Measurements from ENCODE around the gene SEC24D.

Gene SEC24D

GRCh38 chr4:118775405-118775804 is 60.5 kb downstream of the SEC24D start:
- FAIRE-seq (no peak), DNase-seq (ENCODE audit: insufficient read length, low spot score) (no peak)

GRCh38 chr4:118774989-118775388 is 60.9 kb downstream of the SEC24D start:
- FAIRE-seq (no peak), DNase-seq (ENCODE audit: insufficient read length, low spot score) (no peak)

DNA sequence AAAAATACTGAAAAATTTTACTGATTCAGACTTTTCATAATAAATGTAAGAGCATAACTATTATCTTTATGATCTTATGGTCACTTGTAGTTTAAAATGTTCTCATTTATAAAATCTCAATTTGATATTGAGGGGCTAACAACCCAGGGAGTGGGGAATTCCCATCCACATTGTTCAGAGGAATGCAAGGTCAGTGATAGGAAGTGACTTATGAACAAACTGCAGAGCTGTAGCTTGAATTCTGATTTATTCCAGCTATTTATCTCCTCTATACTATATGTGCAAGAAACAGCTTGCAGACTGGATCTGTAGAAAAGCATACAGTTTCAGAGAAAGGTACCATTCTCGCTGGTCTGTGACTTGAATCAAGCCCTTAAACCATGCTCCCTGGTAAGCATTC is 61.6 kb downstream of the SEC24D start:
- FAIRE-seq (no peak), DNase-seq (ENCODE audit: insufficient read length, low spot score) (no peak)

GRCh38 chr4:118773429-118773792 is 62.5 kb downstream of the SEC24D start:
- DNase-seq (ENCODE audit: insufficient read length, low spot score), result no peak
- no peak for FAIRE-seq

DNA sequence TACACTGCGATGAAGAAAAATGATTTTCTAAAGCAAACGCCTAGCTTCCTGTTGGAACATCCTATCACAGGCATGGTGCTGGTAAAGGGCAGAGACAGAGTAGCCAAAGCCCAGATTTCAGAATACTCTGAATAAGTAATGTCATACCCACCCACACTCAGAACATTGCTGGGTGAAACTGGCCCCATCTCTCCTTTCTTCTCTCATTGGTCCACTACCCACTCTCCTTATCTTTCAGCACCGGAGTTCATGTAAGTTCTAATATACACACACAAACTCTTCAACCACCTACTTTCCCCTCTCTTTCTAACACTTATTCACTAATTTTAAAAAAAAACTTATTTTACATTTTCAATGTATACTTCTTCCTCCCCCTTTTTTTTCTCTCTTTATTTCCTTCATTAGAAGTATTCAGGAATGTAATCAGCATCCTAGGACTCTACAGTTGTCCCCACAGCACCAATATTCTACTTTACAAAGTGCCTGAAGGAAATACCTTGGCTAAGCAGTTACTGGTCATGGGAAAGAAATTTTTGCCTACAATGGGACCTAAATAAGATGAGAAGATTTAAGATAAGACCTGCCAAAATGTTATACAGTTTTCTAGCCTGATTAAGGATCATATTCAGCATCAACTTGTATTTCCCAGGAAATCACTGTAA is 63.0 kb downstream of the SEC24D start:
- FAIRE-seq (no peak), DNase-seq (ENCODE audit: insufficient read length, low spot score) (no peak)

DNA sequence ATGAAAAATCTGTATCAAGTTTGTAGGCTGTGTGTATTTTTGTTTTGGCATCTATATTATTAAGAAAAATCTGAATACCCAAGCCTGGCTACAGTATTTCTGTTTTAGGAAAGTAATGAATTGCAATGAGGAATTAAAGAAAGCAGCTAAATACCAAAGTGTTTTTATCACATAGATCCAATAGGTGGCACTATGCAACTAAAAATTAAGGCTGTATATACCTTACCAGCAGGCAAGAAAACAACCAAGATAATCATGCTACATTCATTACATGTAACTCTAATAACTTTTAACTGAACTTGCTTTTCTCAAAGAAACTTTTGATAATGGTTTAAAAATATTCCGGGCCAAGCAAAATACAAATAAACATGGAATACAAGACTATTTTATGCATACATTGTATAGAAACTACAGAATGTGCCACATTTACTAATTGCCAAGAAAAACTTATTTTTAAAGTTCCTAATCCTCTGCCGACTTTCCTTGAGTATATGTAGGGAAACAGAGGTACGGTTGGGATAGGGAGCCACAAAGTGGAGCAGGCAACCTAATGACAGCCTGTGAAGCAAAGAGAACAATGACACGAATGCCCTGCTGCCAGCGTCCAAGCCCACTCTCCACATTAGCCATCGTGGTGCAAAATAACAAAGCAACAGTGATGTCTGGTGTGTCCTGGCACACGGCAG is 63.7 kb downstream of the SEC24D start:
- DNase-seq (ENCODE audit: insufficient read length, low spot score) (no peak), FAIRE-seq (peak; percentile 39)

- no peak for DNase-seq (ENCODE audit: insufficient read length, low spot score)
- FAIRE-seq, result no peak
Measured at GRCh38 chr4:118770741-118771187, 65.2 kb downstream of the SEC24D start.

DNA sequence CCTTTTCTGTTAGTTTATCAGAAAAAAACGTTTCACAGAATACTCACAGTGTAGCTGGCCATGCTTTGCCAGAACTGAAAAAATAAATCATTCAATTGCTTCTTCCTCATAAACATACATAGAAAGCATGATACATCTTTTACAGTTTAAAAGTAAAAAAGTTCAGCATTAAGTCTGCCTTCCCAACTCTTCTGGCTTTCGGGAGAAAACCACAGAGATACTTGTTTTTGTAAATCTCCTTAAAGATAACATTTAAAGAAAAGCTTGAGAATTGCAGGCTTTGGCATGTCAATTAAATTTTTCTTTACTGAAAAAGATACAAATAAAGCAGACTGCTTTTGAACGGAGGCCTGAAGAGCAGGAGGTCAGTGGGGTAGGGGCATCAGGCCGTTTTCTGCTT is 66.8 kb downstream of the SEC24D start:
- DNase-seq (ENCODE audit: insufficient read length, low spot score) (no peak), FAIRE-seq (no peak)

- no peak for DNase-seq (ENCODE audit: insufficient read length, low spot score)
Measured at GRCh38 chr4:118767109-118767508, 68.8 kb downstream of the SEC24D start.

DNA sequence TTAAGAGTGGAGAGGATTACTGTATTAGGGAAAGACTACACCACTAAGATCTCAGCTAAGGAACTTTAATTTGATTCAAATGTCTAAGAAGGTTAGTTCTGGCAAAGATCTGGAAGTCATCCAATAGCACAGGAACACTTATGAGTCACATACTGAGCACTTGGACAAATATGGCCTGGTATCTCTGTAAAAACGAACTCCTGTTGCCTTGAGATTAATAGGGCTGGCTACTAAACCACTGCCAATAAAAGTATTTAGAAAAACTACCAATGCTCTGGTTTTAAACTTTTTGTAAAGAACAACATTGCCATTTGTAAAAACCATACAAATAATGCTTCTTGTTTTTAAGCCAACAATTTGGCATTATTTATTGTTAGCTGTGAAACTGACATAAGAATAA is 70.5 kb downstream of the SEC24D start:
- no peak for FAIRE-seq

More at GRCh38 chr4:118767109-118767508, 68.8 kb downstream of the SEC24D start:
- FAIRE-seq, result no peak

GRCh38 chr4:118762730-118763477 is 73.0 kb downstream of the SEC24D start:
- FAIRE-seq (no peak), DNase-seq (ENCODE audit: insufficient read length, low spot score) (no peak)

More for the DNA sequence above, 70.5 kb downstream of the SEC24D start:
- no peak for DNase-seq (ENCODE audit: insufficient read length, low spot score)

GRCh38 chr4:118762155-118762554 is 73.8 kb downstream of the SEC24D start:
- FAIRE-seq (no peak), DNase-seq (ENCODE audit: insufficient read length, low spot score) (no peak)

DNA sequence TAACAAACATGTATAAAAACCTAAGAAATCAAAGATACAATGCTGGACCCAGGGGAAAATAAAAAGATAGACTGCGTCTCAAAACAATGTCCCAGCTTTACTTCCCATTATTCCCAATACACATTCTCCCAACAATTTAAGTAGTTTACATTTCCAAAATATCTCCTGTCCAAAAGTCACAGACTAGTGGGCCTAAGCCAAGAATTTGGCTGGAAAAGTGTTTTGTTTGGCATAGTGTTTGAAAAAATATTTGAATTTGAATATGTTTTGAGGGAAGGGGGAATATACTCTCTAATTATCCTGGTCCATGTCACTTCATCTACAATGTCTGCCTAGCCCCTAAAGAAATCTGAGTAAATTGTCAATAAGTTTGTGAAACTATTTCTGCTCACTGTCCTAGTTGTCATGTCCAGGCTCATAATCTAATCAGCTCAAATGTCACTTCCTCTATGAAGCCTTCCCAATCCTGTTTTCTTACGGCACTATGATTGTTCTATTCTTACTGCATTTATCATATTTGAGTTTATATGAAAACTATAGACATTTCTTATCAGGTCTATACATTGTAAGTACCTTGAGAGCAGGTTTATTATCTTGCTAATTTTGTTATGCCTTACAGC is 74.4 kb downstream of the SEC24D start:
- FAIRE-seq (no peak), DNase-seq (ENCODE audit: insufficient read length, low spot score) (no peak)

GRCh38 chr4:118760493-118760892 is 75.4 kb downstream of the SEC24D start:
- DNase-seq (ENCODE audit: insufficient read length, low spot score) (no peak), FAIRE-seq (peak; percentile 84)

DNA sequence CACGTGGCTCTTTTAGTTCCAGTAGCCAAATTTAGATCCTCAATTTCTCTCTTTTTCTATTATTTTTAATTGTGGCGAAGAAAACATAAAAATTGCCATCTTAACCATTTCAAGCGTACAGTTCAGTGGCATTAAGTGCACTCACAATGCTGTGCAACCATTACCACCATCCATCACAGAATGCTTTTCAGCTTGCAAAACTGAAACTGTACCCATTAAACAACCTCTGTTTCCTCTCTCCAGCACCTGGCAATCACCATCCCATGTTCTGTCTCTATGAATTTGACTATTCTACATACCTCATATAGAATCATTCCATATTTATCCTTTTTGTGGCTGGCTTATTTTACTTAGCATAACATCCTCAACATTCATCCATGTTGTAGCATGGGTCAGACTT is 75.8 kb downstream of the SEC24D start:
- FAIRE-seq (no peak), DNase-seq (ENCODE audit: insufficient read length, low spot score) (no peak)

DNA sequence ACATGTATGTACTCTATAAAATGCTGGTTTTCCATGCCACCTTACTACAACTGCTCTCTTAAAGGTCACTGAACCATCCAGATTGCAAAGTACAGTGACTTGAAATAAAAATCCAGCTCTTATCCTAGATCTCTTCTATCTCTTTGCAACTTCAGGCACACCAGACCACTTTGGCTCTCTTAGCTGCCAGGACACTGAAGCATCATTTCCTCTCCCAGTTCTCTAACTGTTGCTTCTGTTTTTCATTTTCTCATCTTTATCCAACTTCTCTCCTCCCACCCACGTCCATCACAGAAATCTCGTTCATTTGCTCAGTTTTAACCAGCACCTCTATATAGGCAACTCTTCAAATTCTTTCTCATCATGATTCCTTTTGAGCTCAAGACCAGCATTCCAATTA is 76.4 kb downstream of the SEC24D start:
- FAIRE-seq (peak; percentile 58), DNase-seq (ENCODE audit: insufficient read length, low spot score) (no peak)

GRCh38 chr4:118758293-118758692 is 77.6 kb downstream of the SEC24D start:
- no peak for FAIRE-seq
- no peak for DNase-seq (ENCODE audit: insufficient read length, low spot score)

DNA sequence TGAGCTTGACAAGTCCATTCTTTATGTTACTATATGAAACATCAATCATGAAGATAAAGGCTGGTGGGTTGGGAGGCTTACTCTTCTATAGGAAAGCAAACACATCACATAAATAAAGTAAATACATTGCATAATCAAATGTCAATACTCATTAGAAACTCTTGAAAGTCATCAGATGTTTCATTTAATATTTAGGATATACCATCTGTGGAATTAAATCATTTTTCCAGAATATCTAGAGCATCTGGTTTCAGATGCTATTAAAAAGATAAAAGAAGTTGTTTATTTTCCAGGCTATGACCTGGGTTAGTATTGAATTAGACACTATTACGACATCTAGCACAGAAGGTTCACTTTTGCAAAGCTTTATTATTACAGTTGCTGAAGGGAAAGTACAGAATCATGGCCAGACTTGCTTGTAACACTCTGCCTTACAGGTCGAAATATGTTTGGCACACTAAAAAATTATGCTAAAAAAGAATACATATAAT is 78.1 kb downstream of the SEC24D start:
- FAIRE-seq (no peak), DNase-seq (ENCODE audit: insufficient read length, low spot score) (no peak)

- no peak for FAIRE-seq
- no peak for DNase-seq (ENCODE audit: insufficient read length, low spot score)
Measured at GRCh38 chr4:118756958-118757357, 79.0 kb downstream of the SEC24D start.

GRCh38 chr4:118756429-118756828 is 79.5 kb downstream of the SEC24D start:
- FAIRE-seq (no peak), DNase-seq (ENCODE audit: insufficient read length, low spot score) (no peak)
